Right forelimb (tissue), 1 donor: ENCODE results near the gene NAV2.
A peak's percentile ranks its signal among the peaks of the same experiment; 100 is the strongest.

Experiments
- DNase-seq: peaks from one replicate; pipeline ENCODE4 v3.0.0-alpha.2; 2018

The NAV2 gene

DNA sequence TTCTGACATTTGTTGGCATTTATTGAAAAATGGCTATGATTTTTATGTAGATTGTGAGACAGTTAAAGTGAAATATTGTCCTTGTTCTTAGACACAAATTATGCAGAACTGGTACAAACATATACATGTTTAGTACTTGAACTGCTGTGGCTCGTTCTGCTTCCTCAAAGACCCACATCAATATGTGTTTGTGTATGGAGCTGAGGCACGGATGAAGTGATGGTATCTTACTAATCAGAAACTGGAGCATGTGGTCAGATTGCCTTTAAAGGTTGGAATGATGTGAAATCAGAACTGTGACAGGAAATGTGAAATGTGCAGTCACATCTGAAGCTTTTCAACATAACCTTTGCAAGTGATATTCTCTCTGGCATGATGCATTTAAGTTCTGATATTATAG is 130.4 kb downstream of the NAV2 start:
- no peak for DNase-seq

- DNase-seq = no peak
Measured at GRCh38 chr11:19844012-19844411, 131.4 kb downstream of the NAV2 start.

GRCh38 chr11:19844806-19845205 is 132.2 kb downstream of the NAV2 start:
- no peak for DNase-seq

DNA sequence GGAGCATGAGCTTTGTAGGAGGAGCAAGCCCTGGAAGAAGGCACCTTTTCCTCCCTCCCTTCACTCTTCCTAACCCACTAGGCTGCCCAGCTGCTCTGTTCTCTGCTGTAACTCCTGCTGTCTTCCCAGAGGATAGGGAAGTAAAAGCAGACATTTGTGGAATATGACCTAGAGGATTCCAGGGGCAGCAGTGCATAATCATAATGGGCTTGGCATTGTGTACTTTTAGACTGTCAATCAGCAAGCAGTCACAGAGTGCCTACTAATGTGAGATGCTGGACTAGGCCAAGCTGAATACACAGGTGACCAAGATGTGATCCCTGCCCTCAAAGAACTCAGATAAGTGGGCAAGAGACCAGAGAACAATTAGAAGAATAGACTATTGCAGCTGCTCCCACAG is 133.0 kb downstream of the NAV2 start:
- DNase-seq = no peak

DNA sequence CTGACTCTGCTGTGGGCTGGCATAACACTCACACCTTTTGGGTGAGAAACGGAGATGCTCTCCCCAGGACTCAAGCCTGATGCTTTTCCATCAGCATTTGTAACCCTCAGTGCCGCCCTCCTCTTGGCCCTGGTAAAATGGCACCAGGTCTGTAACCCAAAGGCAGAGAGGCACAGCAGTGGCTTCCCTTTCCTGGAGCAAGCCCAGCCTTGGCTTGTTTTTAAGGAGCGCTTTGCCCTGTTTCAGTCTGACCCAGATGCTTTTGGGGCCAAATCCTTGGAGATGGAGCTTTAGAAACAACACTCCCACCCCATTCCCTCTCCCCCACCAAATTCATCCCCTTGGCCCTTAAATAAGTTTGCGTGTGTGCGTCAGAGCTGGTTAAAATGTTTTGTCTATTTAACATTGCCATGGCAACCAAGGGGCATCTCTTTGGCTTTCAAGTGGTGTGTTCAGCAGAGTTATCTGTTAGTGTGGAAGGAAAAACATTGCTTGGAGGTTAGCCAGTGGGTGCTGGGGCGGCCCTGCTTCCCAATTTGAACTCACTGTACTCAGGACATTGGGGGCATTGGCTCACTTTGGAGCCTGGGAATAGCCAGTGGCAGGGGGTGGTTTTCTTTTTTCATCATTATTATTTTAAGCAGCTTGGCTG is 134.1 kb downstream of the NAV2 start:
- no peak for DNase-seq

GRCh38 chr11:19848219-19848618 is 135.6 kb downstream of the NAV2 start:
- no peak for DNase-seq

- peak; percentile 44 for DNase-seq
Measured at GRCh38 chr11:19849107-19849789, 136.6 kb downstream of the NAV2 start.

GRCh38 chr11:19849947-19850593 is 137.4 kb downstream of the NAV2 start:
- no peak for DNase-seq

DNA sequence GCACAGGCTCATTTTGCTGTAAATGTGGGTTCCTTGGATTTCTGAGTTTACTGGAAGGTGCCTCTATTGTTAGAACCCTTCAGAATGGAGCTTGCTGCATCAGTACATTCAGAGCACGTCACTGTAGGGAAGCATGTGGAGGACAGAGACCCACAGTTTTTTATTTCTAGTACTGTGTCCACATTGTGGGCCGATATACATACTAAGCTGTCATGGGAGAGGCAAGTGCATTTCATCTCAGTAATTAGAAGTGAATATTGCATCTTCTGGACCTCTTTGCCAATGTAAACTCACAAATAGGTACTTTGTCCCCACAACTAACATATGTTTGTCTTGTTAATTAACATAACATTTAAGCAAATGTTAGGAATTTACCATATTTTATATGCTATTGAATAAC is 139.7 kb downstream of the NAV2 start:
- no peak for DNase-seq

GRCh38 chr11:19853016-19853415 is 140.4 kb downstream of the NAV2 start:
- DNase-seq = no peak

DNA sequence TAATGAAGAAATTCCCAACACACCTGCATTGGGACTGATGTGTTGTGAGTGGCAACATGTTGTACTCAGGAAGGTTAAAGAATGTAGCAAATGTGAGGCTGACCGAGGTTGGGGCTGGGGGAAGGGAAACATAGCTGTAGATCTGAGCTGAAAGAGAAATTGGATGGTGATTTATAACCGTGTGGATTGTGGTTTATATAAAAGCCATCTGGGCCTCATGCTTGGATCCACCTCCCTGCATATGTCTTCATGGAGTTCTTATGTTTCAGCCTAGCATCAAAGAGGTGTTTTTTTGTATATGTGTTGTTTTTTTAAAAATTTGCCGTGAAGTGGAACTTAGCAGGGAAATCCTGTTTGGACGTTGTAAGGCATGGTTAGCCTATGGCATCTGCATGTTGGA is 141.3 kb downstream of the NAV2 start:
- DNase-seq = no peak

GRCh38 chr11:19861171-19861570 is 148.5 kb downstream of the NAV2 start:
- no peak for DNase-seq

- DNase-seq = no peak
Measured at GRCh38 chr11:19862091-19862490, 149.5 kb downstream of the NAV2 start.

- DNase-seq = no peak
Measured at GRCh38 chr11:19864141-19865140, 151.8 kb downstream of the NAV2 start.

- no peak for DNase-seq
Measured at GRCh38 chr11:19866037-19866436, 153.4 kb downstream of the NAV2 start.

- no peak for DNase-seq
Measured at GRCh38 chr11:19866521-19866920, 153.9 kb downstream of the NAV2 start.

GRCh38 chr11:19867064-19867463 is 154.4 kb downstream of the NAV2 start:
- DNase-seq = no peak

GRCh38 chr11:19868281-19868821 is 155.7 kb downstream of the NAV2 start:
- DNase-seq = no peak

GRCh38 chr11:19868871-19869270 is 156.2 kb downstream of the NAV2 start:
- no peak for DNase-seq

DNA sequence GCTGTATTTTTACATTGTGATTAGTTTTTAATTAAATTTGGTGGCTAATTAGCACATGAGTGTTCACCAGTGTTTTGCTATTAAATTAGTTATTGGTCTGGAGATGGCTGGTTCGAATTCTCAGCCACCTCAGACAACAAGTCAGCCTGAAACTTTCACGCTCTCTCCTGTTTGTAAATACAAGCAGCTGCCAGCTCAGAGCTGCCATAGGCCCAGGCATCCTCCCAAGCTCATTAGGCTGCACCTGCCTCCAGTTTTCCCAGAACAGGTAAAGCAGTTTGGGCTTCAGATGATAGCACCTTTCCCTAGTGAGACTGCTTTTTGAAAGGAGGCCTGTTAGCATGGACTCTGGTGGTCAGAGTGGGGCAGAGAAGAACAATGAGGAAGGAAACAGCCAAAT is 156.8 kb downstream of the NAV2 start:
- no peak for DNase-seq

DNA sequence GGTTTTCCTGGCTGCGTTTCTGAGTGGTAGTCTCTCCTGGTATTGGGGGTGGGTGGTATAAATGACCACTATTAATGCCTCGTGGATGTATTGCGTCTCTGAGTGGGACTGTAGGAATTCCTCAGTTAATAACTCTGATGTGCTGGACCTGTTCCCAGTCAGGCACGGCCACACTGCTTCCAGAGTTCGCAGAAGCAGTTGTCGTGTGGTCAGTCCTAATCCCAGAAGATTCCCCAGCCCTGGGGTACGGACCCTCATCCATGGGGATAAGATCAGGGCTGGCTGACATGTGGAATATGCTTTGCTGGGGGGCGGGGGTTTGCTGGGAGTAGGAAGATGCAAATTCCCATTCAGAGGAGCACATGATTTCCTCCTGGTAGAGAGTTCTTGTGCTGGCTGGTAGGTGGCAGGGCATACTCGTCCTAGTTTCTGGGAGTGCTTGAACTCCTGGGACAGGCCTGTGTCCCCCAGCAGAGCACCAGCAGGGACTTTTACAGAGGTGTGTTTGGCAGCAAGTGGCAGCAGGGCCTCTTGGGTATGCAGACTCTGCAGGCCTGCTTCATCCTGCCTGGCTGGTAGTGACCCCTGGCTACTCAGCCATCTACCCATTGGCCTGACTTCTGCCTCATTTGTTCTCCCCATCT is 157.4 kb downstream of the NAV2 start:
- DNase-seq = no peak

- DNase-seq = no peak
Measured at GRCh38 chr11:19871531-19871930, 158.9 kb downstream of the NAV2 start.
